Activated naive CD8-positive, alpha-beta T cell treated with anti-CD3 and anti-CD28 coated beads, Interleukin-2, amount 50 U/mL, for 24 hours (primary cell): ENCODE data around the gene TTLL9.
"Not testable (repeated sequence)": the region's sequence is repeated elsewhere in the genome, so short reads cannot be mapped to it uniquely, and the experiment has no call there.

Experiments used
- ATAC-seq: fragments of 150-1000 bp; cut with Tn5 transposase; one replicate; pipeline ENCODE4 v1.10.0; 2021
- DNase-seq: peaks from one replicate; pipeline ENCODE4 v3.0.0; 2021
- H3K27ac Mint-ChIP-seq: one replicate; pipeline ENCODE4 v1.8.0; 2021; ENCODE audit warnings: mild to moderate bottlenecking, mixed read lengths
- H3K27me3 Mint-ChIP-seq: one replicate; pipeline ENCODE4 v1.8.0; 2021; ENCODE audit warnings: mixed read lengths
- H3K36me3 Mint-ChIP-seq: one replicate; pipeline ENCODE4 v1.8.0; 2021; ENCODE audit warnings: low read depth, mixed read lengths
- H3K4me1 Mint-ChIP-seq: one replicate; pipeline ENCODE4 v1.8.0; 2021; ENCODE audit warnings: mixed read lengths
- H3K4me3 Mint-ChIP-seq: one replicate; pipeline ENCODE4 v1.8.0; 2021; ENCODE audit warnings: mild to moderate bottlenecking, moderate library complexity, mixed read lengths
- H3K9me3 Mint-ChIP-seq: one replicate; pipeline ENCODE4 v1.8.0; 2021; ENCODE audit warnings: mixed read lengths

The TTLL9 gene

GRCh38 chr20:31923388-31924331 lies 53.2 kb downstream of the TTLL9 start:
- no peak overlapping the region for H3K4me3 Mint-ChIP-seq
- no peaks in the 10 kb centered on the region for H3K9me3 Mint-ChIP-seq
- DNase-seq (peak; percentile 39), ATAC-seq (peak; percentile 86)
- no peak overlapping the region for H3K27ac Mint-ChIP-seq
- no peaks in the 10 kb centered on the region for H3K36me3 Mint-ChIP-seq
- H3K4me1 Mint-ChIP-seq = peaks cover 16% of the 10 kb centered on the region
- peaks cover 25% of the 10 kb centered on the region for H3K27me3 Mint-ChIP-seq

GRCh38 chr20:31924561-31924960 lies 54.1 kb downstream of the TTLL9 start:
- Mint-ChIP-seq H3K27me3 (peaks cover 25% of the 10 kb centered on the region), H3K4me1 (peaks cover 16% of the 10 kb centered on the region), H3K36me3 (no peaks in the 10 kb centered on the region), H3K4me3 (no peak overlapping the region), H3K9me3 (no peaks in the 10 kb centered on the region), H3K27ac (no peak overlapping the region)
- DNase-seq (no peak), ATAC-seq (no peak)

GRCh38 chr20:31925631-31926030 lies 55.2 kb downstream of the TTLL9 start:
- H3K27me3 Mint-ChIP-seq = peaks cover 21% of the 10 kb centered on the region
- no peak for DNase-seq
- H3K9me3 Mint-ChIP-seq = no peaks in the 10 kb centered on the region
- no peak overlapping the region for H3K27ac Mint-ChIP-seq
- peaks cover 16% of the 10 kb centered on the region for H3K4me1 Mint-ChIP-seq
- no peaks in the 10 kb centered on the region for H3K36me3 Mint-ChIP-seq
- H3K4me3 Mint-ChIP-seq = no peak overlapping the region
- no peak for ATAC-seq

- H3K36me3 Mint-ChIP-seq = no peaks in the 10 kb centered on the region
- no peak for DNase-seq
- no peaks in the 10 kb centered on the region for H3K9me3 Mint-ChIP-seq
- H3K27me3 Mint-ChIP-seq = peaks cover 24% of the 10 kb centered on the region
- H3K27ac Mint-ChIP-seq = no peak overlapping the region
- peaks cover 16% of the 10 kb centered on the region for H3K4me1 Mint-ChIP-seq
- no peak overlapping the region for H3K4me3 Mint-ChIP-seq
- ATAC-seq = no peak
Observed at GRCh38 chr20:31926493-31926892, 56.1 kb downstream of the TTLL9 start.

- DNase-seq = no peak
- ATAC-seq = no peak
- Mint-ChIP-seq H3K36me3 (no peaks in the 10 kb centered on the region), H3K4me3 (no peak overlapping the region), H3K4me1 (peaks cover 16% of the 10 kb centered on the region), H3K9me3 (no peaks in the 10 kb centered on the region), H3K27ac (no peak overlapping the region), H3K27me3 (peaks cover 21% of the 10 kb centered on the region)
Observed at GRCh38 chr20:31927627-31928159, 57.3 kb downstream of the TTLL9 start.

GRCh38 chr20:31929631-31930030 lies 59.2 kb downstream of the TTLL9 start:
- H3K27ac Mint-ChIP-seq, H3K9me3 Mint-ChIP-seq, H3K36me3 Mint-ChIP-seq, ATAC-seq, DNase-seq, H3K4me1 Mint-ChIP-seq, H3K4me3 Mint-ChIP-seq: not testable (repeated sequence)
- peaks cover 13% of the 10 kb centered on the region for H3K27me3 Mint-ChIP-seq

- H3K27me3 Mint-ChIP-seq = peaks cover 11% of the 10 kb centered on the region
- no peaks in the 10 kb centered on the region for H3K4me1 Mint-ChIP-seq
- ATAC-seq (no peak), DNase-seq (no peak)
- H3K9me3 Mint-ChIP-seq = no peaks in the 10 kb centered on the region
- H3K27ac Mint-ChIP-seq = no peak overlapping the region
- H3K36me3 Mint-ChIP-seq = no peaks in the 10 kb centered on the region
- H3K4me3 Mint-ChIP-seq = no peak overlapping the region
Observed at GRCh38 chr20:31930779-31931178, 60.3 kb downstream of the TTLL9 start.

- ATAC-seq = no peak
- no peak overlapping the region for H3K4me3 Mint-ChIP-seq
- DNase-seq = no peak
- no peak overlapping the region for H3K27ac Mint-ChIP-seq
- H3K36me3 Mint-ChIP-seq = no peaks in the 10 kb centered on the region
- H3K4me1 Mint-ChIP-seq = no peaks in the 10 kb centered on the region
- no peaks in the 10 kb centered on the region for H3K9me3 Mint-ChIP-seq
- peaks cover 7% of the 10 kb centered on the region for H3K27me3 Mint-ChIP-seq
Observed at GRCh38 chr20:31933698-31934097, 63.3 kb downstream of the TTLL9 start.

GRCh38 chr20:31934491-31934890 lies 64.1 kb downstream of the TTLL9 start:
- Mint-ChIP-seq H3K4me1 (no peaks in the 10 kb centered on the region), H3K27ac (no peak overlapping the region), H3K36me3 (no peaks in the 10 kb centered on the region), H3K9me3 (no peaks in the 10 kb centered on the region), H3K27me3 (peaks cover 7% of the 10 kb centered on the region), H3K4me3 (no peak overlapping the region)
- ATAC-seq = no peak
- no peak for DNase-seq

- Mint-ChIP-seq H3K36me3 (no peaks in the 10 kb centered on the region), H3K27me3 (peaks cover 7% of the 10 kb centered on the region)
- ATAC-seq = no peak
Observed at GRCh38 chr20:31934968-31935764, 64.7 kb downstream of the TTLL9 start.

GRCh38 chr20:31936420-31936819 lies 66.0 kb downstream of the TTLL9 start:
- Mint-ChIP-seq H3K9me3 (no peaks in the 10 kb centered on the region), H3K27ac (no peak overlapping the region), H3K4me3 (no peak overlapping the region), H3K36me3 (no peaks in the 10 kb centered on the region), H3K27me3 (peaks cover 2% of the 10 kb centered on the region), H3K4me1 (no peaks in the 10 kb centered on the region)
- ATAC-seq (no peak), DNase-seq (no peak)

More at GRCh38 chr20:31934968-31935764, 64.7 kb downstream of the TTLL9 start:
- no peak for DNase-seq
- no peaks in the 10 kb centered on the region for H3K4me1 Mint-ChIP-seq
- no peak overlapping the region for H3K4me3 Mint-ChIP-seq
- no peak overlapping the region for H3K27ac Mint-ChIP-seq
- H3K9me3 Mint-ChIP-seq = no peaks in the 10 kb centered on the region

- H3K9me3 Mint-ChIP-seq = no peaks in the 10 kb centered on the region
Observed at GRCh38 chr20:31937820-31938219, 67.4 kb downstream of the TTLL9 start.

GRCh38 chr20:31939661-31940060 lies 69.2 kb downstream of the TTLL9 start:
- ATAC-seq (no peak), DNase-seq (no peak)
- peaks cover 3% of the 10 kb centered on the region for H3K36me3 Mint-ChIP-seq

More at GRCh38 chr20:31937820-31938219, 67.4 kb downstream of the TTLL9 start:
- H3K4me3 Mint-ChIP-seq = no peak overlapping the region
- no peak for ATAC-seq
- no peak for DNase-seq
- H3K27me3 Mint-ChIP-seq = no peaks in the 10 kb centered on the region
- no peaks in the 10 kb centered on the region for H3K36me3 Mint-ChIP-seq
- H3K27ac Mint-ChIP-seq = no peak overlapping the region
- no peaks in the 10 kb centered on the region for H3K4me1 Mint-ChIP-seq

GRCh38 chr20:31943052-31943471 lies 72.6 kb downstream of the TTLL9 start:
- Mint-ChIP-seq H3K4me1 (no peaks in the 10 kb centered on the region), H3K4me3 (no peak overlapping the region), H3K27ac (no peak overlapping the region), H3K9me3 (no peaks in the 10 kb centered on the region), H3K36me3 (peaks cover 19% of the 10 kb centered on the region), H3K27me3 (no peaks in the 10 kb centered on the region)
- DNase-seq = no peak
- no peak for ATAC-seq

More at GRCh38 chr20:31939661-31940060, 69.2 kb downstream of the TTLL9 start:
- no peaks in the 10 kb centered on the region for H3K4me1 Mint-ChIP-seq
- no peaks in the 10 kb centered on the region for H3K9me3 Mint-ChIP-seq
- no peaks in the 10 kb centered on the region for H3K27me3 Mint-ChIP-seq
- H3K4me3 Mint-ChIP-seq = no peak overlapping the region
- no peak overlapping the region for H3K27ac Mint-ChIP-seq
